Bronchial epithelial cell (primary cell): ENCODE results near the gene MTA1. TPM values are rescaled to one million over a fixed set of nuclear protein-coding genes. Genes with fewer than 3 reads are reported as not detected.

Experiments used
- DNase-seq: peaks from one replicate; pipeline ENCODE4 v3.0.0-alpha.2; 2010; ENCODE audit warnings: low read depth
- FAIRE-seq: peaks from 2 replicates; lab custom pipeline; 2011; peaks lifted over from hg19 to GRCh38; lab: Jason Lieb, UNC
- H3K27me3 ChIP-seq: 2 replicates; pipeline ENCODE4 v1.5.1; 2011; ENCODE audit warnings: low read length; ENCODE audit not compliant: control insufficient read depth, insufficient read depth
- H3K36me3 ChIP-seq: 2 replicates; pipeline ENCODE4 v1.5.1; 2011; ENCODE audit warnings: low read length; ENCODE audit not compliant: control insufficient read depth, insufficient read depth
- H3K4me3 ChIP-seq: 2 replicates; pipeline ENCODE4 v1.5.1; 2011; ENCODE audit warnings: mild to moderate bottlenecking, low read depth, low read length, control low read depth
- CTCF ChIP-seq: IDR thresholded peaks from 2 replicates; pipeline ENCODE4 v1.5.1; 2011; ENCODE audit warnings: mild to moderate bottlenecking, moderate library complexity, low read length, control low read depth, inconsistent platforms; ENCODE audit not compliant: insufficient read depth, severe bottlenecking
- total RNA-seq: library from RNA; depleted of rRNA; stranded (reverse); fragments of >200 nt; gene quantifications from 2 replicates; pipeline ENCODE4 v1.2.1, GENCODE V29; 2014

The MTA1 gene
- total RNA-seq, 1 donor from 2014 or later: 25.5 TPM

GRCh38 chr14:105493921-105494605 lies 74.4 kb downstream of the MTA1 start:
- FAIRE-seq: no peak
- no peak for DNase-seq

GRCh38 chr14:105494606-105494929 lies 74.9 kb downstream of the MTA1 start:
- FAIRE-seq: no peak
- H3K4me3 ChIP-seq: no peak overlapping the region
- no peaks in the 10 kb centered on the region for H3K27me3 ChIP-seq
- no peak for DNase-seq
- H3K36me3 ChIP-seq: peaks cover 5% of the 10 kb centered on the region
- no peak for TF ChIP-seq CTCF

More at GRCh38 chr14:105493921-105494605, 74.4 kb downstream of the MTA1 start:
- TF ChIP-seq CTCF: no peak
- H3K36me3 ChIP-seq: peaks cover 5% of the 10 kb centered on the region
- no peaks in the 10 kb centered on the region for H3K27me3 ChIP-seq
- H3K4me3 ChIP-seq: no peak overlapping the region

GRCh38 chr14:105495101-105495989 lies 75.7 kb downstream of the MTA1 start:
- Histone ChIP-seq H3K4me3 (no peak overlapping the region), H3K36me3 (peaks cover 5% of the 10 kb centered on the region), H3K27me3 (no peaks in the 10 kb centered on the region)
- no peak for DNase-seq
- FAIRE-seq: no peak
- no peak for TF ChIP-seq CTCF

- no peak for TF ChIP-seq CTCF
- no peak for FAIRE-seq
Observed at GRCh38 chr14:105495990-105496830, 76.6 kb downstream of the MTA1 start.

GRCh38 chr14:105496831-105497591 lies 77.4 kb downstream of the MTA1 start:
- no peak for TF ChIP-seq CTCF
- DNase-seq (no peak), FAIRE-seq (no peak)
- H3K4me3 ChIP-seq: no peak overlapping the region
- H3K36me3 ChIP-seq: peaks cover 5% of the 10 kb centered on the region
- no peaks in the 10 kb centered on the region for H3K27me3 ChIP-seq

More at GRCh38 chr14:105495990-105496830, 76.6 kb downstream of the MTA1 start:
- H3K4me3 ChIP-seq: no peak overlapping the region
- peaks cover 5% of the 10 kb centered on the region for H3K36me3 ChIP-seq
- no peaks in the 10 kb centered on the region for H3K27me3 ChIP-seq
- no peak for DNase-seq
